CMK (cell line): Measurements from ENCODE around the gene TRIM31.

Experiments
- DNase-seq: peaks from one replicate; pipeline ENCODE4 v3.0.0-alpha.2; 2010; ENCODE audit warnings: low read depth

The TRIM31 gene, protein sequence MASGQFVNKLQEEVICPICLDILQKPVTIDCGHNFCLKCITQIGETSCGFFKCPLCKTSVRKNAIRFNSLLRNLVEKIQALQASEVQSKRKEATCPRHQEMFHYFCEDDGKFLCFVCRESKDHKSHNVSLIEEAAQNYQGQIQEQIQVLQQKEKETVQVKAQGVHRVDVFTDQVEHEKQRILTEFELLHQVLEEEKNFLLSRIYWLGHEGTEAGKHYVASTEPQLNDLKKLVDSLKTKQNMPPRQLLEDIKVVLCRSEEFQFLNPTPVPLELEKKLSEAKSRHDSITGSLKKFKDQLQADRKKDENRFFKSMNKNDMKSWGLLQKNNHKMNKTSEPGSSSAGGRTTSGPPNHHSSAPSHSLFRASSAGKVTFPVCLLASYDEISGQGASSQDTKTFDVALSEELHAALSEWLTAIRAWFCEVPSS

GRCh38 chr6:30113003-30113759, at the start of gene TRIM31:
Gene TRIM31 (minus strand): TSS chr6:30113090. CDS start chr6:30112805, 285 bp downstream.
- DNase-seq, result no peak

- no peak for DNase-seq
These were observed 49.6 kb upstream of the TRIM31 start for GRCh38 chr6:30162265-30163089.

DNA sequence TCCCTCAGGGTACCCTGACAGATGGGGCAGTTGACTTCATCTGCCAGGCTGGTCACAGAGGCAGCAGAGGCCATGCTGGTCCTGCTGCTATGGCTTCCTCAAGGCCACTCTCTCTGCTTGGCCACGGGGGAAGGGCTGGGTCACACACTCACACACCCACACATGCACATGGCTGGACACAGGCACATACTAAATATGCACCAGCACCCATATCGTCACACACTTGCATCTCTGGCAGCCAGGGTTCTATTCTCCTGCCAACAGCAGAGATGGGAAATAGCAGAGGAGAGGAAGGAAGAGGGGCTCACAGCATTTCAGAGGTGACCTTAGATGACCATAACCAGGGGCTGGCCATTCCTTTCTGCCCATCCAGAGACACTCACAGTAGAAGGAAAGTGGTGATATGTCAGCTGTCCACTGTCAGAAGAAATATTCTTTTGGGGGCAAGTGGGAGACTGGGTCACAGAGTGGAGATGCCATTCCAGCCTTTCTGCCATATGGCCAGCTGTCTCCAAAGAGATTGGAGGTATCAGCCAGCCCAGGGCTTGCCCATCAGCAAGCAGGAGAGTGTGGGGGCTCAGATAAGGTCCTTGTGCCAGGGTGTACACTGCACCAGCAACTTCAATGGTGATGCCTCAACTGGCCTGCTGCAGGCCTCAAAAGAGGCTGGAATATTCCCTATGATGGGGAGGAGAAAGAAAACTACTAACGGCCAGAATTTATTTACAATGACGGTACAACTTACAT, 48.1 kb upstream of the TRIM31 start, which contains the start of gene TRIM10:
TRIM10 (minus strand) TSS at position 427 of the 747 bp plus-strand sequence; CDS start at position 74, 353 bp downstream.
- DNase-seq, result no peak

GRCh38 chr6:30160008-30160784, 47.3 kb upstream of the TRIM31 start:
- no peak for DNase-seq

GRCh38 chr6:30158475-30159040, 45.7 kb upstream of the TRIM31 start:
- DNase-seq, result no peak

GRCh38 chr6:30157999-30158398, 45.1 kb upstream of the TRIM31 start:
- no peak for DNase-seq

DNA sequence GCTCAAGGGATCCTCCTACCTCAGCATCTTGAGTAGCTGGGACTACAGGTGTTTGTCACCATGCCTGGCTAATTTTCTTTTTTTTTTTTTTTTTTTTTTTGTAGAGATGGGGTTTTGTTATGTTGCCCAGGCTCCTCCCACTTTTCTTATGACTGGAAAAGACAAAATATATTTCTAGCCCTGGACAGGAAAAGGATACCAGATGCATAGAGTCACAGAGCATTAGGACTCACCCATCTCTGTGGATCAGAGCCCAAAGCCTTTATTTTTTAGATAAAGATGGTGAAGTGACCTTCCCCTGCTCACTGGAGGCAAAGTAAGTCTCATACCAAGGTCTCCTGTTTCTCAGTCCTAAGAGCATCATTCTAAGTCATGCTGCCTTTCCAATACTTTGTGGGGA, 44.7 kb upstream of the TRIM31 start:
- DNase-seq, result no peak

DNA sequence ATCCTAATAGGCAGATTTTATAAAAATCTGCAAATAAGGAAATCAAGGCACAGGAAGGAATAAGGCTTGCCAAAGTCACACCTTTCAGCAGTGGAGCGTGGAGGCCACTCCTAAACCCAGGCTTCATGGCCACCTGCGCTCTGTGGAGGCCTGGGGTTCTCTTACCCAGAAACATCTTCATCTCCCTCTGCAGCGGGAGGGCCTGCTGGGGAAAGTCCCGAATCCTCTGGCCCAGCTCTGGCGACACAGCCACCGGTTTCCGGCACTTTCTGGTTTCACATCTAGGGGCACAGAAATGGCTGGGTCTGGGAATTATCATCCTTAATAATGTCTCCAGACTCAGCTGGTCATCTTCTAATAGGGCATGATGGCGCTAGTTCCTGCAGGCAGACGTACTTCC, 43.9 kb upstream of the TRIM31 start:
- DNase-seq, result no peak

DNA sequence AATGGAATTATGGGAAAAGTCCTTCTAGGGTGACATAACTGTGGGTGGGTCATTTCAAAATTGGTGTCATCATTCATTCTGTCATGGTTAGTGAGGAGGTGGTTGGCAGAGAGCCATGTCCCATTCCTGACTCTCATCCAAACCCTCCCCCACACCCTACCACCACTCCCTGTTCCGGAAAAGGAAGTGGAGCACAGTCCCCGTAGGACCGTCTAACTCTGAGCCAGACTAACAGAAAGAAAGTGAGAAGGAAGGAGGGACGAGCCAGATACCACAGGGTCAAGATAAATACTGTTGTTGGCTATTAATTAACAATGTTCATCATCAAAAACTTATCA, 43.3 kb upstream of the TRIM31 start:
- DNase-seq, result peak; percentile 82

DNA sequence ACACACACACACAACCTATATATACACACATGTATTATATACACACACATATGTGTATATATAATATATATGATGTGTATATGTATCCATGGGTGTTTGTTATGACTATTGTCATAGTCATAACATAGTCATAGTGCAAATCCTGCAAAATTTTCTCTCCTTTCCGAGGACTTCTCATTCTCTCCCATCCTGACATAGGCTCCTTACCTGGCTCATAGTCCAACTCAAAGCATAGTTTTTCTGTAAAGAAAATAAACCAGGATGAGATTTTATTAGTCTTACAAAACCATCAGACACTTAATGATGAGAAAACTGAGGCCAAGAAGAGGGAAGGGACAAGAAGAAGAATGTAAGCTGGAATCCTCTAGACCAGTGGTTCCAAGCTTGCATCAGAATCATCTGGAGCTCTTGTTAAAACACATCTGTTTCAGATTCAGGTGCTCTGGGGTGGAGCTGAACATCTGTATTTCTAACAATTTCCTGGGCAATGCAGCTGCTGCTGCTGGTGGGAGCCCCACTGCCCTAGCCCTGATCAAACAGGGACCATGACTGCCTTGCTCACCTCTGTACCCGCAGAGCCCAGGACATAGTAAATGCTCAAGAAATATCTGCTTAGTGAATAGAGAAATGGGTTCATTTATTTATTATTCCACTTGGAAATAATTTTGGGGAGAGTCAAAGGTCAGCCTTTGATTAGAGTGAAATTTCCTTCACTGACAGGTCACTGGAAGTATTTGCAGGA, 42.8 kb upstream of the TRIM31 start:
- no peak for DNase-seq

GRCh38 chr6:30154709-30155519, 42.0 kb upstream of the TRIM31 start:
- DNase-seq, result no peak

GRCh38 chr6:30154061-30154460, 41.2 kb upstream of the TRIM31 start:
- DNase-seq, result no peak

GRCh38 chr6:30152910-30153610, 40.2 kb upstream of the TRIM31 start:
- no peak for DNase-seq

GRCh38 chr6:30152016-30152673, 39.3 kb upstream of the TRIM31 start:
- no peak for DNase-seq

DNA sequence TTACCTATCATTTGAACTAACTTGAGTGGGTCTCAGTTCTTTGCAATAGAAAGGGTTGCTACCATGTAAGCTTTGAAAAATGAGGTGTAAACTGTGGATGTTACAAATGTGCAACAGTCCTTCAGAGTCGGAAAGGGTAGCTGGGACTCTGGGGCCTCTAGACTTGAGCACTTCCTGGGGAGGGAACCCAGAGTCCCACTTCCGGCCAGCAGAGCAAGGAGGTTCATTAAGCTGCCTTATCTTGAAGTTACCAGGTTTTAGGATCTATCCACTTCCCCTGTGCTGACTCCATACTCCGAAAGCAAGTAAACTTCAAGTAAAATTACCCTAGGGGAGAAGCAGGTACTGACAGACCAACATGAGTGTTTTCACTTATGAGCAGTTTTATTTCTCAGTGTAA, 38.7 kb upstream of the TRIM31 start:
- peak; percentile 80 for DNase-seq

- DNase-seq, result no peak
These were observed 37.9 kb upstream of the TRIM31 start for GRCh38 chr6:30150671-30151395.
